GM18505 (cell line): ENCODE measurements around the gene IL1RAPL2.
"Not testable (repeated sequence)": the region's sequence is repeated elsewhere in the genome, so short reads cannot be mapped to it uniquely, and the experiment has no call there.

ENCODE experiments used
- ATAC-seq: cut with Tn5 transposase; IDR thresholded peaks from one replicate; pipeline ENCODE4 v1.9.1; 2021; ENCODE audit not compliant: unreplicated experiment
- POLR2A ChIP-seq: IDR thresholded peaks from 4 replicates; pipeline ENCODE4 v1.6.1; 2011; ENCODE audit warnings: borderline replicate concordance; ENCODE audit not compliant: insufficient read depth, insufficient read length; ENCODE audit errors: extremely low read depth

IL1RAPL2 gene

GRCh38 chrX:104659005-104659744 lies 93.2 kb downstream of the IL1RAPL2 start:
- TF ChIP-seq POLR2A, result no peak
- ATAC-seq, result no peak

DNA sequence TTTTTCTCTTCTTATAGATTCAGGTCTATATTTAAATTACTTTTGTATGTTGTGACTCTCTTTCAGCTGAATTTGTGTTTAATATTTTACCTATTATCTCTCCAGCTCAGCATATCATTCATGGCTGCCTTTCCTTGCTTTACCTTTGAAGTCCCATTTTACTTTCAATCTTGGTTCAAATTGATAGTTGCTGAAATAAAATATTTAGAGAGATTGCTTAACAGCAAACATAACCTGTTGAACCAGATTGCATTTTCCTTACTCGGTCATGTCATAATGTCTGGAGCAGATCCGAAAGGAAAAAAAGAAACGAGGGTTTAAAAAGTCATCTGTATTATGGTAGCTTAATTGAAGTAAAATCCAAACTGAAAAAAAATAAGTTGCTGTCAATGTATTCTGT lies 94.1 kb downstream of the IL1RAPL2 start:
- ATAC-seq, result no peak

DNA sequence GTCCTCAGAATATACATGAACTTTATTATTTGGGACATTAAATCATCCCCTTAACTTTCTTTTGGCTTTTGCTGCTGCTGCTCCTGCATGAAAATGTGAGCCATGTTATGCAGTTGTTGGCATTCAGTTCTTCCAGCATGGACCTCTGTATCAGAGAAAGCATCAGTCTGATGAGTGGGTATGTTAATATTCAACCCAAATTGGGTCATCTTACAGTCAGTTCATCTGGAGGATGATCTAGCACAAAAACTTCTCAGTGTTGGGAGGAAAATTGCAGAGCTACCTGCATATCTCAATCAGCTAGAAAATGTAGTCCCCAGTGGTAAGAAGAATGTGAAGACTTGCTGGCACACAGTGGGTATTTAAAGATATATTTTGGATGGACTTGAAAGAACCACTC lies 96.7 kb downstream of the IL1RAPL2 start:
- no peak for TF ChIP-seq POLR2A
- no peak for ATAC-seq

More for the DNA sequence above, 94.1 kb downstream of the IL1RAPL2 start:
- no peak for TF ChIP-seq POLR2A

GRCh38 chrX:104665691-104666090 lies 99.7 kb downstream of the IL1RAPL2 start:
- TF ChIP-seq POLR2A, result no peak

GRCh38 chrX:104668550-104668949 lies 102.6 kb downstream of the IL1RAPL2 start:
- no peak for TF ChIP-seq POLR2A
- no peak for ATAC-seq

More at GRCh38 chrX:104665691-104666090, 99.7 kb downstream of the IL1RAPL2 start:
- no peak for ATAC-seq

- TF ChIP-seq POLR2A, result no peak
Observed at GRCh38 chrX:104669063-104669462, 103.1 kb downstream of the IL1RAPL2 start.

DNA sequence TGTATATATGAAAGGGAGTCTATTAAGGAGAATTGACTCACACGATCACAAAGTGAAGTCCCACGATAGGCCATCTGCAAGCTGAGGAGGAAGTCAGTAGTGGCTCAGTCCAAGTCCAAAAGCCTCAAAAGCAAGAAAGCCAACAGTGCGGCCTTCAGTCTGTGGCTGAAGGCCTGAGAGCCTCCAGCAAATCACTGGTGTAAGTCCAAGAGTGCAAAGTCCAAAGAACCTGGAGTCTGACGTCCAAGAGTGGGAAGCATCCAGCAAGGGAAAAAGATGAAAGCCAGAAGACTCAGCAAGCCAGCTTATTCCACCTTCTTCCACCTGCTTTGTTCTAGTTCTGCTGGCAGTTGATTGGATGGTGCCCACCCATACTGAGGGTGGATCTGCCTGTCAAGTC lies 104.1 kb downstream of the IL1RAPL2 start:
- no peak for ATAC-seq
- no peak for TF ChIP-seq POLR2A

More at GRCh38 chrX:104669063-104669462, 103.1 kb downstream of the IL1RAPL2 start:
- no peak for ATAC-seq

DNA sequence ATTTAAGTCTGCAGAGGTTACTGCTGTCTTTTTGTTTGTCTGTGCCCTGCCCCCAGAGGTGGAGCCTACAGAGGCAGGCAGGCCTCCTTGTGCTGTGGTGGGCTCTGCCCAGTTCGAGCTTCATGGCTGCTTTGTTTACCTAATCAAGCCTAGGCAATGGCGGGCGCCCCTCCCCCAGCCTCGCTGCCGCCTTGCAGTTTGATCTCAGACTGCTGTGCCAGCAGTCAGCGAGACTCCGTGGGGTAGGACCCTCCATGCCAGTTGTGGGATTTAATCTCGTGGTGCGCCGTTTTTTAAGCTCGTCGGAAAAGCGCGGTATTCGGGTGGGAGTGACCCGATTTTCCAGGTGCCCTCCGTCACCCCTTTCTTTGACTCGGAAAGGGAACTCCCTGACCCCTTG lies 111.5 kb downstream of the IL1RAPL2 start:
- ATAC-seq, result not testable (repeated sequence)

- ATAC-seq, result no peak
Observed at GRCh38 chrX:104679175-104679574, 113.2 kb downstream of the IL1RAPL2 start.

GRCh38 chrX:104681214-104681613 lies 115.2 kb downstream of the IL1RAPL2 start:
- no peak for TF ChIP-seq POLR2A
- no peak for ATAC-seq

More at GRCh38 chrX:104679175-104679574, 113.2 kb downstream of the IL1RAPL2 start:
- TF ChIP-seq POLR2A, result no peak

GRCh38 chrX:104684077-104684476 lies 118.1 kb downstream of the IL1RAPL2 start:
- ATAC-seq, result no peak
- TF ChIP-seq POLR2A, result no peak

DNA sequence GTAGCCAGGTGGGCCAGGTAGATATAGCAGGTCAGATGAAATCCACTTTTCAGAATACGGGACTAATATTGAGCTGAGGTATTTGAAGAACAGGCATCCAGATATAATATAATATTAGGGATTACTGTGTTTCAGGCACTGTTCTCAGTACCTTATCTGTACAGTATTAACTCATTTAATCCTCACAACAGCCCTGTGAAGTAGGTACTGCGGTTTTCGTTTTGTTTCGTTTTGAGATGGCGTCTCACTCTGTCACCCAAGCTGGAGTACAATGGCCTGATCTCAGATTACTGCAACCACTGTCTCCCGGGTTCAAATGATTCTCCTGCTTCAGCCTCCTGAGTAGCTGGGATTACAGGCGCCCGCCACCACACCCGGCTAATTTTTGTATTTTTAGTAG lies 129.6 kb downstream of the IL1RAPL2 start:
- no peak for TF ChIP-seq POLR2A
- no peak for ATAC-seq

- no peak for TF ChIP-seq POLR2A
- ATAC-seq, result no peak
Observed at GRCh38 chrX:104696667-104697066, 130.7 kb downstream of the IL1RAPL2 start.

GRCh38 chrX:104697294-104697693 lies 131.3 kb downstream of the IL1RAPL2 start:
- no peak for ATAC-seq
- no peak for TF ChIP-seq POLR2A

DNA sequence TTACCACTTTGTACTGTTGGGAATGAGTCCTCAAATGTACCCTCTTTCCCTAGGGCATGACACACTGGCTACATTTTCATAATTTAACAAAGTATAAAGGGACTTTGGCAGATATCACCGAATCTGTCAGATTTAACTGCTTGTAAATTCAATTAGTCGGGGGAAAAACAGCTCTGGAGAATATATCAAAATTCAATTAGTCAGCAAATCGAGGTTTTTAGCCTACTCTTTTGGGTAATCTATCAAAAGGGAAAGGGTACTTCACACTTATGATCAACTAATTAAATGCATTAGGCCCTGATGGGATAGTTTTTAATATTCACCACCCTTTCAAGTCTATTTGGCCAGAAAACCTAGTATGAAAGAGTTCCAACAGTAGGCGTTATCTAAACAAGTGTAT lies 141.0 kb downstream of the IL1RAPL2 start:
- no peak for TF ChIP-seq POLR2A
- no peak for ATAC-seq

DNA sequence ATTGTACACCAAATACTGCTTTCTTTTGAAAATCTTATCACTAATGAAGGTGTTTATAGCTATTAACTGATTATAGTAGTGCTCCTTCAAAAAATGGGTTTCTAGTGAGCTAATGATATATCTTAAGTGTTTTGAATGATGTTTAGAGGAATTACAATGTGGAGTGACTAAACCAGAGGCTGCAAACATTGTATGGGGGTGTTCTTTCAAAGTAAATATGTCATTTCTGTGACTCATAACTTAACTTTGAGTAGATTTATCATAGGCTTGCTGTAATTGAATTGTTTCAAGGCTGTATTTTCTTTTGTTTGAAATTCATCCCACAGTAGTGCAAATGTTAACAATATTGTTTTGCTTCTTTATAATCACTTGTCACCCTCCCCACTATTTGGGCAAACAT lies 141.6 kb downstream of the IL1RAPL2 start:
- TF ChIP-seq POLR2A, result no peak
- ATAC-seq, result no peak

GRCh38 chrX:104712515-104712914 lies 146.5 kb downstream of the IL1RAPL2 start:
- ATAC-seq, result no peak
- no peak for TF ChIP-seq POLR2A
